WTC11 (cell line): ENCODE data around the gene PREX1.

ENCODE experiments used
- CBFB ChIP-seq: sonication (generic); formaldehyde crosslinking; IDR thresholded peaks from 2 replicates; pipeline ENCODE4 v1.8.1; 2022; ENCODE audit warnings: mild to moderate bottlenecking, low read depth, missing genetic modification reagents
- CTCF ChIP-seq: fragments of 200-600 bp; IDR thresholded peaks from 2 replicates; pipeline ENCODE4 v1.8.0; 2022; ENCODE audit warnings: antibody characterized with exemption
- FOXP4 ChIP-seq: sonication (generic); formaldehyde crosslinking; IDR thresholded peaks from 2 replicates; pipeline ENCODE4 v1.8.0; 2022; ENCODE audit warnings: mild to moderate bottlenecking, missing genetic modification reagents
- USF2 ChIP-seq: sonication (generic); formaldehyde crosslinking; IDR thresholded peaks from 2 replicates; pipeline ENCODE4 v1.8.1; 2023; ENCODE audit warnings: mild to moderate bottlenecking, missing genetic modification reagents, moderate library complexity
- ZNF138 ChIP-seq: sonication (generic); formaldehyde crosslinking; conservative IDR thresholded peaks from 2 replicates; pipeline ENCODE4 v1.8.1; 2022; ENCODE audit warnings: mild to moderate bottlenecking, moderate library complexity, missing genetic modification reagents

GRCh38 chr20:48705240-48706115, 122.3 kb downstream of the PREX1 start:
- no peak for TF ChIP-seq CTCF
- no peak for TF ChIP-seq USF2 (CRISPR knock-in tag)
- TF ChIP-seq CBFB (CRISPR knock-in tag) = no peak
- TF ChIP-seq FOXP4 (CRISPR knock-in tag) = no peak
- no peak for TF ChIP-seq ZNF138 (CRISPR knock-in tag)
